Measurements from ENCODE around the gene ERF.

The ERF gene

DNA sequence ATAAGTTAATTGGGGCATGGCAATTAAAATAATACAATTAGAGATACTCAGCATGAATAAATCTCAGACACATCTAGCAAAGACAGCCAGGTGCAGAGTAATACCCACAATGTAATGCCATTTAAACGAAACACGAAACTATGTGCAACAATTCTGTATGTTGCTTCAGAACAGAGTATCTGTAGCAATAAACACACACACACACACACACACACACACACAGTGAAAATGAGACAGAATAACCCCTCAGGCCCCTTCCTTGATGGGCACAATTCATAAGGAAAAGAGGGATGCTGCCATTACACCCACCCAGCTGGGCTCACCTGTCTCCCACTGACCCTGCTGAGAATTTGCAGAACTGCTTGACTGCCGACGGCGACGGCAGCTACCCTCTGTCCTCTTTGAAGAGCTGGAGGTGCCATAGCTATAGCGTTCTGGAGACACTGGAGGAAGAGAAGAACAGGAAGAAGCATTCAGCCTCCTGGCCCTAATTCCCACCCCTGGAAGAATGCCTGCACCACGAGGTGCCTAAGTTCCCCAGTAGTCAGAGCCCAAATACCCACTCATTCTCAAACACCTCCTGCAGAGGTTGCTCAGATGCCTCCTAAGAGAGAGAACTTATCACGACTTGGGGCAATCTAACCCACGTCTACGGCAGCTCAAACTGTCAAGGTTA lies 40.0 kb downstream of the ERF start:
- DNase-seq (ENCODE audit: low spot score), result no peak

DNA sequence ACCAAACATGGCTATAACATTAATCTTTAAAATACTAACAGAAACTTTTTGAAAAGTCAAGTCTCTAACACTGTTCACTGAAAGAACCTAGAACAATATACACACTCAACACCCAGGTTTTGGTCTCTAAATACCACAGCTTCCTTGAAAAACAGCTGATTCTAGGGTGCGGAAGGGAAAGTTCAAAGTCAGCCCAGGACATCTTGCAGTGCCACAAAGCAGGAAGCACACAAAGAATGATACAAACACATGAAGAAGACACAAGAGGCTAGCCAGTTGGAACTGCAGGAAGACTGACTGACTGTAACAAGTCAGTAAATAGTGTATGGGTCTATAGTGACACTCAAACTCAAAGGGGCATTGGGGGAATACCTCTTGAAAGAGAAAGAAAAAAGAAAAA lies 42.0 kb downstream of the ERF start:
- DNase-seq (ENCODE audit: low spot score), result no peak

DNA sequence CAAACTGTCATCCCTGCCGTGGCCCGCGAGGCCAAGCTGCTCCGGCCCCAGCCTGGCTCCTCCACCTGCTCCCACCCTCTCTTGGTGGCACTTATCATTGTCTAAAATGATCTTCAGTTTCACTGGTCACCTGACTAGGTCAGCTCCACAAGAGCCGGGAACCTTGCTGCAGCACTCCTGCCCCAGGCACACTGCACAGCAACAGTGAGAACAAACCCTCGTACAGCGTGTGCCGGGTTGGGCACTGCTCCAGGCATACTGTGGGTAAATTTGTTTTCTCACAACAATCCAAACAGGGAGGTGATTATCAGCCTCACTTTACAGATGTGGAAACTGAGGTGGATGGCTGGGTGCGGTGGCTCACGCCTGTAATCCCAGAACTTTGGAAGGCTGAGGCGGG lies 46.3 kb downstream of the ERF start:
- DNase-seq (ENCODE audit: low spot score), result no peak

DNA sequence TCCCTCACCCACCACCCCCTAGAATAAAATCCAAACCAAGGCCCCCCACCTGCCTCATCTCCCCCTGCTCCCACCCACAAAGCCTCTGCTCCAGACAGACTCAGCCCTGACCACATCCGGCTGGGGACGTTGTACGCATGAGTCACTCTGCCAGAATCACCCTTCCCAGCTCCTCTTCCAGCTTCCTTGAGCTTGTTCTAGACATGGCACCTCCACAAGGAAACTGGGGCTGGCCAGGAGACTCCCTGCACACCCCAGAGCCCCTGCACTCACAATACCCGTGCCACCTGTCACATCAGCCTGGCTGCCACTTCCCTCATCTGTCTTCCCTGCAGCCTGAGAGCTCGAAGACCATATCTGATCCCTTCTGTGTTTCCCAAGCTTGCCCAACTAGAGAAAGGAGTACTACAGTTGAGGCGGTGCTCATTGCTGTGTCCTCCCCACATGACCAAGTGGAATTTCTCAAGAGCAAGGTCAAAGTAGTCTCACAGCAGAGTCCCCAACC lies 47.1 kb downstream of the ERF start:
- no peak for DNase-seq (ENCODE audit: low spot score)

DNA sequence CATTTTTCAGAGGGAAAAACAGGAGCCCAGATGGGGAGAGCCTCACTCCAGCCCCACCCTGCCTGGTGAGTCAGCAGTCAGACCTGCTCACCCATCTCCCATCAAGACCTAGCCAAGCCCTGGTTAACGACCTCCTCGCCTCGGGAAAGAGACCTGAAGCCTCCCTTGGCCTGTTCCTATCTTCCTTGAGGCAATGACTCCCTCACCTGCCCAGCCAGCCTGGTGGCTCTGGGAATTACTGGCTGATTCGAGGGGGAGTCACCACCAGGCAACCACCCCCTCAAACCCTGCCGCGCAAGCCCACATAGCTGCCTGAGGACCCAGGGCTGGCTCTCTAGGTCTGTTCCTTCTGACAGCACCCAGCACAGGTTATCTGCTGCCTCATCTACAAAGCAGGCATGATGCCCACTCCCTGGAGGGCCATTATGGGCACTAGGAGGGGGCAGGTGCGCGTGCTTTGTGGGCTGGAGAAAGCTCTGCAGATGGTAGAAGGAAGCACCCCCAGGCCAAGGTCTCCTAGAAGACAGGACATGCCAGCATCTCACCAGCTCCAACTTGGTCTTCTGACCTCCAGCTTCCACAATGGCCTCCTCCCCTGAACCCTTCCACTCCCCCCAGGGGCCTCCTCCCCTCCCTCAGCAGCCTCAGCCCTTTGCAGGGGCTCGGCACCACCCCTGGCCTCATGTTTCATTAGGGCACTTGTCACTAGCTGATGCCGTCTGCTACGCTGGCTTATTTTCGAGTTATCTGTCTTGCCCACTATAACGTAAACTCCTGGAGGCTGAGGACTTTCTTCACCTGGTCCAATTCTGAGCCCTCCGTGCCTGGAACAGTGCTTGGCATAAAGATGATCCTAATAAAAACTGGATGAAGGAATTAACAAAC lies 47.8 kb downstream of the ERF start:
- no peak for DNase-seq (ENCODE audit: low spot score)

DNA sequence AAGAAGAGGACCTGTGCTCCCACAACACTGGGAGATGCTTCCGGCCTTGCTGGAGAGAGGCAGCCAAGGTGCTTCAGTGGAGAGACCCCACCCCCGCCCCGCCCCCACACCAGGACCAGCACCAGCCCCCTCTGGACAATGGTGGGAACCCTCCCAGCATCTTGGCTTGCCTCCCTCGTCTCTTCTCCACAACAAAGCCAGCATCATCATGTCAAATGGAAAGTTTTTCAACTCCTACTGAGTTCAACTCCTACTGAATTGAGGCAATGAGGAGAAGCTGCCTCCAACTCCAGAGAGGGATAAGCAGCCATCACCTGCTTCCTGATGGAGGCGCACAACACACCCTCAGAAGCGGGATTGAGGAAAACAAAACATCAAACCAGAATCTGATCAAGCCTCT lies 50.3 kb downstream of the ERF start:
- no peak for DNase-seq (ENCODE audit: low spot score)

DNA sequence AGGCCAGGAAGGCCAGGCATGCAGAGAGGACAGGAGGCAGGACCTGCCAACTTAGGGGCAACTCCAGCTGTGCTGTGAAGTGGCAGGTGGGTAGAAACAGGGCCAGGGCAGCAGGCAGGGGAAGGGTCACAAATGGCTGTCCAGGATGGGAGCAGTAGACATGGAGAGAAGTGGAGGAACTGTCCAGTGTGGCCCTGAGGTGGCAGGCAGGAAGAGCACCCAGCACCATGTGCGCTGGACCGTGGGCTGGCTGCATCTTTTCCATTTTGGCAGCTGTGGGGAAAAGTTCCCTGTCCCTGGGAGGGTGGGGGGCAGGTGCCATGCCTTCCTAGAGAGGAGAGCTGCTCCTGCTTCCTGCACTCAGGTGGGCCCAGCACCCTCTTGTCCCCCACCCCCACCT lies 51.2 kb downstream of the ERF start:
- no peak for DNase-seq (ENCODE audit: low spot score)

DNA sequence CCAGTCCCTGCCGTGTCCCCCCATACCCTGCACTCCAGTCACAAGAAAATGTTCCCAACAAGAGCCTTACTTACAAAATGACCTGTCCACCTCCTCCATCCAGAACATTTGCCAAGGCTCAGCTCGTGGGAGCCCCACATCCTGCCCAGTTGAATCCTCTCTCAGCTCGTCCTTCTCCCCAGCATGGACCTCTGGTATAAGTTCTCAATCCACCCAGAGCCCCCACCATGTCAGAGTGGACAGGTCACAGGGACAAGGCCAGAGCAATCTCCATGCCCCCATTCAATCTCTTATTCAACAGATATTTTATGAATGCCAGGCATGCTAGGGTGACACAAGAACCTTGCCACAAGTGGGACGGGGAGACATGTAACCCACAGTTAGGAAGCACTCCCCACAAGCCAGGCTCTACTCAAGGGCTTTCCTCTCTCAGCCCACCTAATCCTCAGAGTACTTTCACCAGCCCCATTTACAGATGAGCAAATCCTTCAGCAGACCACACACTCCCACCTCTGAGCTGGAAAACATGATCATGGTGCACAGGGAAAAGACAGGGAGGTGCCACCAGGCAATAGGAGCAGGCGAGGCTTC lies 52.5 kb downstream of the ERF start:
- no peak for DNase-seq (ENCODE audit: low spot score)

DNA sequence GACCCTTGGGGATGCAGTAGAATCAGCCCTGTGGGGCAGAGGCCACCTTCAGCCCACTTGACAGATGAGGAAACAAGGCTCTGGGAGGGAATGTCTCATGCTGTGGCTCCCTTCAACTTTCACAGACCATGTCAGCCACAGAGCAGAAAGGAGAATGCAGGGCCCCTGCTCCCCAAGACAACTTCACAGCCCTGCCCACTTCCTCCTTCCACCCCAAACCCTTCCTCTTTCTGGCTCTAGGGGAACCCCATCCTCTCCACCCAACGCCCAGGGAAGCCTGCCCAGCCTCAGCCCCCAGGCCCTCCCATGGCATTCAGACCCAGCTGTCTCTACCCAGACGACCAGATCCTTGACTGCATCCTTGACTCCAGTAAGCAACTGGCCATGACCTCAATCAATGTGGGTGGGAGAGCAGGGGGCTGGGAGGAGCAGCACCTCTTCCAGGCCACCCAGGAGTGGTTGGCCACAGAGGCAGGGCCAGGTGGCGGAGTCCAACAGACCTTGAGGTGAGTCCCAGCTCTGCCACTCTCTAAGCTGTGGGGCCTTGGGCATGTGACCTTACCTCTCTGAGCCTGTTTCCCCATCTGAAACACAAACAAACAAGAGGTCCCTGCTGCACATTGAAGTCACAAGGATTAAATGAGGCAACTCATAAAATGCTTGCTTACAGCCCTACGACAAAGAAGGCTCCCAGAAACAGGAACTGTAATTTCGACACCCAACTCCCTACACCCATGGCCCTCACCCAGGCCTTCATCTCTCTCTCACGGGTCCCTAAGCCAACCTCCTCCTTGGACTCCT lies 53.2 kb downstream of the ERF start:
- peak; percentile 66 for DNase-seq (ENCODE audit: low spot score)

DNA sequence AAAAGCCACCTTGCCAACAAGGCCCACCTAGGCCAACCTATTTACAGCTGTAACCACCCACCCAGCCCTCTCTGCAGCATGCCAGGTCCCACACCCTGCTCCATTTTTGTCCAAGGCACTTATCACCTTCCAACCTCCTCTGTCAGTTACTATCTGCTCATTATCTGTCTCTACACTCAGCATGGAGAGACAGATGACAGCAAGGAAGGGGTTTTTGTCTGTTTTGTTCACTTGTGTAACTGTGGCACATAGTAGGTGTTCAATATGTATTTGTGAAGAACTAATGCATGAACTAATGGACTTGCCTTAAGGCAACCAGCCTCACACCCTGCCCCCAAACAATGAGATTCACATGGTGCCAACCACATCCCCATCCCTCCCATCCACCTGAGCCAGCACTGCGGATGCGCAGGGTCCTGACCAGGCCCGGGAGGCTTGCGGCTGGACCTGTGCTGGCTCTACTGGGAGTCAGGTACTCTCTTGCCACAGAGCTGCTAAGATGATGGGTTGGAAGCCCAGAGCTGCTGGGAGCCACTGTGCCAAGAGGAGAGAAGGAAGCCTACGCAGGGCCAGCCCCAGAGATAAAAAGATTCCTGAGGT lies 54.7 kb downstream of the ERF start:
- DNase-seq (ENCODE audit: low spot score), result no peak

DNA sequence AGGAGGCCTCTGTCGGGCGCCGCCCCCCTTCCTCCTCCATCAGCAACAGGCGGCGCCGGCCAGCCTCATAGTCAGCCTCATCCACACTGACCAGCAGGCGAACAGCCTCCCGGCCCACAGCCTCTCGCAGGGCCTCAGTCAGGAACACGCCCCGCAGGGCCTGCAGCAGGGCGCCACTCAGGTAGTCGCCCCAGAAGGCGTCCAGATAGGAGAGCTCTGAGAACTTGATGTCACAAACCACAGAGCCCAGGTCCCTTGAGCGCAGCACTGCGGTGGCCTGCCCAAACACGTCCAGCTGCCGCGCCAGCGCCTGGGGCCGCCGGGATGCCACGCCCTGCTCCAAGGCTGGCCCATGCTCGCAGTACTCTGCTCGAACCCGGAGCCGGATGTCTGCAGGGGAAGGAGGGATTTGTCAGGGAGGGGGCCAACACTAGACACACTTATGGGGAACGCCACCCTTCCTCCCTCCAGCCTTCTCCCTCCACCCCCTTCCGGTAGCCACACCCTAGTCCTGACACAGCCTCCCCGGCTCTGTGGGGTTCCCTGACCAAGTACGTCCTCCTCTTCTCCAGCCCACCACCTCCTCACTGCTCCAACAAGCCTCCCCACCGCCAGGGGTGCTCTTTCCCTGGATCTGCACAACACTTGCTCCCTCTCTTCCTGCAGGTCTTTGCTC lies 55.4 kb downstream of the ERF start:
- no peak for DNase-seq (ENCODE audit: low spot score)

DNA sequence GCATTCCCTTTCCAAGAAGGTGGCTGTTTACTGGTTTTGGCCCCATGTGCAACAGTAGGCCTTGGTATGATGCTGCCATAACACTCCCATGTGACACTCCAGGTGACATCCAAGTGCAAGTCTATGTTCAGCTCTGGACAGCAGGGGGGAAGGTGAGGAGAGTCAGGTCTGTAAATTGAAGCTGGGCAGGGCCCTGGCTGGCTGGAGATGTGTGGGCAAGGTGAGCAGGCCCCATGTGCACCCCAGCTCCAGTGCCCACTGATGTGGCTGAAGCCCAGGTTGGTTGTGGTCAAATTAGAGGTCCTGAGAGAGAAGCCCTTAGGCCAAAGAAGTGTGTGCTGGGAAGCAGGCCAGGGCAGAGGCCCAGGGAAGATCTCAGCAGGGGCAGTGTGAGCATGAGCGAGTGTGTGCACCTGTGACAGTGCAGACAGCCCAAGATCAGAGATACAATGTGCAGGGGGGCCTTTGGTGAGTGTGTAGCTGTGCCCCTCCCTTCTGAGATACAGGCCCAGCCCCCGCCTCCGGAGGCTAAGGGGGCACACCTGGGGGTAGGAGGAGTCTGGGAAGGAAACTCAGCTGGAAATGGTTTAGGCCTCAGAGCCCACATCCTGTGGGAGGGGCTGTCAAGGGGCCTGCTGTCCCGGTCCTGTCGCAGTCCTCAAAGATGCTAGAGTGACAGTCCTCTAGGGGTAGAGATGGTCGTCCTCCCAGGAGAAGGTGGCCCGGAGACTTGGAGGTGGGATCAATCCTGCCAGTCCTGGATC lies 56.1 kb downstream of the ERF start:
- DNase-seq (ENCODE audit: low spot score), result no peak

All from Ammon's horn (tissue), 1 donor.